GM12892 (cell line): Measurements from ENCODE around the gene TES.
"Not testable (repeated sequence)": the region's sequence is repeated elsewhere in the genome, so short reads cannot be mapped to it uniquely, and the experiment has no call there.

Experiments used
- POLR2A ChIP-seq: IDR thresholded peaks from 2 replicates; pipeline ENCODE4 v1.6.1; 2011; ENCODE audit warnings: low read depth, low read length, control low read depth
- POLR2AphosphoS5 ChIP-seq: IDR thresholded peaks from 2 replicates; pipeline ENCODE4 v1.6.1; 2011; ENCODE audit warnings: low read depth, low read length, control low read depth
- TAF1 ChIP-seq: IDR thresholded peaks from 2 replicates; pipeline ENCODE4 v1.6.1; 2011; ENCODE audit warnings: low read depth, mild to moderate bottlenecking, control low read depth, low read length, borderline replicate concordance

- TF ChIP-seq POLR2A, POLR2AphosphoS5, TAF1: not testable (repeated sequence)
Observed at GRCh38 chr7:116175095-116175494, 35.2 kb upstream of the TES start.
